Smooth muscle cell (in vitro differentiated cells): ENCODE data around the gene KCNQ1. TPM values are rescaled to one million over a fixed set of nuclear protein-coding genes. Genes with fewer than 3 reads are reported as not detected.

ENCODE experiments used
- DNase-seq: peaks from one replicate; lab custom pipeline; 2025; ENCODE audit not compliant: unreplicated experiment; lab: John Stamatoyannopoulos, UW
- H2AFZ ChIP-seq: fragments of 200-600 bp; sonication (generic); 2 replicates; pipeline ENCODE4 v1.6.0; 2016; ENCODE audit warnings: antibody characterized with exemption, low read depth, mild to moderate bottlenecking
- H3F3A ChIP-seq: fragments of 200-600 bp; sonication (generic); 2 replicates; pipeline ENCODE4 v1.6.0; 2017; ENCODE audit warnings: antibody characterized with exemption, low read depth
- H3K27ac ChIP-seq: fragments of 200-600 bp; sonication (generic); 2 replicates; pipeline ENCODE4 v1.5.1; 2016; ENCODE audit warnings: low read depth, mild to moderate bottlenecking
- H3K27me3 ChIP-seq: fragments of 200-600 bp; sonication (generic); 2 replicates; pipeline ENCODE4 v1.6.1; 2016; ENCODE audit warnings: low read depth, mild to moderate bottlenecking
- H3K36me3 ChIP-seq: fragments of 200-600 bp; sonication (generic); 2 replicates; pipeline ENCODE4 v1.5.1; 2016; ENCODE audit warnings: low read depth
- H3K4me1 ChIP-seq: fragments of 200-600 bp; sonication (generic); 2 replicates; pipeline ENCODE4 v1.5.1; 2016; ENCODE audit warnings: low read depth
- H3K4me2 ChIP-seq: fragments of 200-600 bp; sonication (generic); 2 replicates; pipeline ENCODE4 v1.6.0; 2016; ENCODE audit warnings: mild to moderate bottlenecking
- H3K4me3 ChIP-seq: fragments of 200-600 bp; sonication (generic); 2 replicates; pipeline ENCODE4 v1.5.1; 2016; ENCODE audit warnings: mild to moderate bottlenecking
- H3K79me2 ChIP-seq: fragments of 200-600 bp; sonication (generic); 2 replicates; pipeline ENCODE4 v1.6.0; 2016; ENCODE audit warnings: low read depth, mild to moderate bottlenecking
- H3K9ac ChIP-seq: fragments of 200-600 bp; sonication (generic); 2 replicates; pipeline ENCODE4 v1.6.0; 2016; ENCODE audit warnings: low read depth
- H3K9me3 ChIP-seq: fragments of 200-600 bp; sonication (generic); replicated peaks from 2 replicates; pipeline ENCODE4 v1.5.1; 2016; ENCODE audit warnings: low read depth
- H4K20me1 ChIP-seq: fragments of 200-600 bp; sonication (generic); 2 replicates; pipeline ENCODE4 v1.6.0; 2016; ENCODE audit warnings: low read depth
- CTCF ChIP-seq: fragments of 200-600 bp; sonication (generic); IDR thresholded peaks from 2 replicates; pipeline ENCODE4 v1.5.1; 2017; ENCODE audit warnings: borderline replicate concordance, mild to moderate bottlenecking, antibody characterized with exemption; ENCODE audit not compliant: insufficient read depth, poor library complexity, severe bottlenecking
- WGBS: methylation state at CpG from one replicate; pipeline ENCODE4 v1.1.7; 2016; ENCODE audit warnings: low lambda C conversion rate; 5-methylcytosine and 5-hydroxymethylcytosine counted together
- polyA plus RNA-seq: library from polyadenylated mRNA; unstranded; fragments of >200 nt; fragmentation: Nextera tagmentation; extraction: Ambion mirVana; gene quantifications from 2 replicates; pipeline ENCODE4 v1.2.1, GENCODE V29; 2016
- total RNA-seq: library from RNA; depleted of rRNA; stranded (reverse); fragments of >200 nt; gene quantifications from 2 replicates; pipeline ENCODE4 v1.2.3, GENCODE V29; 2014

The KCNQ1 gene
- total and polyA plus RNA-seq, 2 experiments from 2014 or later: 1.3 to 2.3 TPM

GRCh38 chr11:2519517-2519861 is 74.7 kb downstream of the KCNQ1 start:
- H3F3A ChIP-seq: no peaks in the 10 kb centered on the region
- no peak overlapping the region for H3K9ac ChIP-seq
- H3K36me3 ChIP-seq: no peaks in the 10 kb centered on the region
- no peak overlapping the region for H3K27ac ChIP-seq
- no peak overlapping the region for H2AFZ ChIP-seq
- no peaks in the 10 kb centered on the region for H3K79me2 ChIP-seq
- H3K27me3 ChIP-seq: no peaks in the 10 kb centered on the region
- TF ChIP-seq CTCF: no peak
- H3K4me1 ChIP-seq: no peaks in the 10 kb centered on the region
- no peaks in the 10 kb centered on the region for H4K20me1 ChIP-seq
- no peak for DNase-seq
- no peak overlapping the region for H3K4me2 ChIP-seq
- WGBS: 93% methylated on average over 2 of the region's 2 CpGs
- H3K4me3 ChIP-seq: no peak overlapping the region
- no peaks in the 10 kb centered on the region for H3K9me3 ChIP-seq

- no peaks in the 10 kb centered on the region for H3K36me3 ChIP-seq
- H2AFZ ChIP-seq: no peak overlapping the region
- 84% methylated on average over 24 of the region's 24 CpGs for WGBS
- no peak overlapping the region for H3K4me3 ChIP-seq
- H3K27me3 ChIP-seq: peaks cover 2% of the 10 kb centered on the region
- H3K4me1 ChIP-seq: no peaks in the 10 kb centered on the region
- H3K27ac ChIP-seq: no peak overlapping the region
- no peak overlapping the region for H3K9ac ChIP-seq
- no peaks in the 10 kb centered on the region for H3K9me3 ChIP-seq
- H4K20me1 ChIP-seq: no peaks in the 10 kb centered on the region
- H3K79me2 ChIP-seq: no peaks in the 10 kb centered on the region
- no peak for TF ChIP-seq CTCF
- no peaks in the 10 kb centered on the region for H3F3A ChIP-seq
- DNase-seq: no peak
- H3K4me2 ChIP-seq: no peak overlapping the region
Measured at GRCh38 chr11:2519862-2520735, 75.3 kb downstream of the KCNQ1 start.

- peaks cover 3% of the 10 kb centered on the region for H3K27me3 ChIP-seq
- no peak overlapping the region for H3K27ac ChIP-seq
- no peak for DNase-seq
- H3K36me3 ChIP-seq: no peaks in the 10 kb centered on the region
- no peaks in the 10 kb centered on the region for H3K9me3 ChIP-seq
- no peaks in the 10 kb centered on the region for H3K4me1 ChIP-seq
- WGBS: 86% methylated on average over 7 of the region's 7 CpGs
- TF ChIP-seq CTCF: no peak
- no peak overlapping the region for H3K9ac ChIP-seq
- H3F3A ChIP-seq: no peaks in the 10 kb centered on the region
- H3K4me2 ChIP-seq: no peak overlapping the region
- H2AFZ ChIP-seq: no peak overlapping the region
- no peak overlapping the region for H3K4me3 ChIP-seq
- no peaks in the 10 kb centered on the region for H4K20me1 ChIP-seq
- no peaks in the 10 kb centered on the region for H3K79me2 ChIP-seq
Measured at GRCh38 chr11:2520736-2521035, 75.9 kb downstream of the KCNQ1 start.

DNA sequence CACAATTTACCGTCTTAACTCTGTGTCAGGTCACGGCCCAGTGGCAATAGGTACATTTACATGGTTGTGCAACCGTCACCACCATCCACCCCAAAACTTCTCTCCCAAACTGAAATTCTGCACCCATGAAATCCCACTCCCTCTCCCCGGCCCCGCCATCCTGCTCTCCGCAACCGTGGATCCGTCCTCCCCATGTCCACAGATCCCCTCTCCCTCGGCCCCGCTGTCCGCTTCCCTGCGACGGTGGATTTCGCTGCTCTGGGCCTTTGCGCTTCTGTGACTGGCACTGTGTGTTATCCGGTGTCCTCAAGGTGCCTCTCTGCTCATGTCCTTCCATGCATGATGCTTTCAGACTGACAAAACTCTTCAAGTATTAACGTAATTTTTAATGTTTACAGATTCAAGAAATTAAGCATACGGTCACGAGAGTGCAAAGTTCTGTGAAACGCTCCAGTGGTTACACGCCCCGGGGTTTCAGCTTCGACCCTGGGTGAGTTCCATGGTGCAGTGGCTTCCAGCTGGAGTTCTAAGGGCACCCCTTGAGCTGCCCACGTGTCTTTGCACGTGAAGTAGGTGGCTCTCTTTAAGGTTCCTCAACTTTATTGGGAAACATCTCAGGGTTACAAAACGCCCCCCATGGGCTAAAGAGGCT is 76.4 kb downstream of the KCNQ1 start:
- Histone ChIP-seq H3K27me3 (peaks cover 3% of the 10 kb centered on the region), H3K4me2 (no peak overlapping the region)

More for the DNA sequence above, 76.4 kb downstream of the KCNQ1 start:
- Histone ChIP-seq H3K4me3 (no peak overlapping the region), H3K27ac (no peak overlapping the region), H3K79me2 (no peaks in the 10 kb centered on the region), H3K36me3 (no peaks in the 10 kb centered on the region), H2AFZ (no peak overlapping the region), H3K9ac (no peak overlapping the region), H3K9me3 (no peaks in the 10 kb centered on the region), H4K20me1 (no peaks in the 10 kb centered on the region), H3K4me1 (no peaks in the 10 kb centered on the region), H3F3A (no peaks in the 10 kb centered on the region)
- no peak for DNase-seq
- WGBS: 90% methylated on average over 26 of the region's 26 CpGs
- no peak for TF ChIP-seq CTCF
